Neural cell (in vitro differentiated cells): ENCODE data around the gene FASTKD2. TPM values are rescaled to one million over a fixed set of nuclear protein-coding genes. Genes with fewer than 3 reads are reported as not detected.

Source experiments
- H2AFZ ChIP-seq: fragments of 200-600, 300-800 bp; sonication (generic), shearing (Covaris generic); 2 replicates; pipeline ENCODE4 v1.6.0; 2014; ENCODE audit warnings: low read depth, mild to moderate bottlenecking, antibody characterized with exemption, low read length, moderate library complexity
- H3F3A ChIP-seq: fragments of 200-600 bp; shearing (Covaris generic); 2 replicates; pipeline ENCODE4 v1.6.1; 2016; ENCODE audit warnings: mild to moderate bottlenecking, moderate library complexity, mixed read lengths, antibody characterized with exemption, low read length; ENCODE audit not compliant: insufficient read depth, poor library complexity, severe bottlenecking
- H3K27ac ChIP-seq: fragments of 200-600, 300-800 bp; sonication (generic), shearing (Covaris generic); 2 replicates; pipeline ENCODE4 v1.5.1; 2014; ENCODE audit warnings: mild to moderate bottlenecking, low read length, moderate library complexity
- H3K27me3 ChIP-seq: fragments of 300-800, 200-600 bp; sonication (generic), shearing (Covaris generic); 2 replicates; pipeline ENCODE4 v1.6.0; 2014; ENCODE audit warnings: mild to moderate bottlenecking, low read depth, low read length, moderate library complexity; ENCODE audit not compliant: insufficient read depth
- H3K36me3 ChIP-seq: fragments of 300-800, 200-600 bp; sonication (generic), shearing (Covaris generic); 2 replicates; pipeline ENCODE4 v1.5.1; 2014; ENCODE audit warnings: mild to moderate bottlenecking, antibody characterized with exemption, low read length, moderate library complexity; ENCODE audit not compliant: insufficient read depth
- H3K4me2 ChIP-seq: fragments of 300-800, 200-600 bp; sonication (generic), shearing (Covaris generic); 2 replicates; pipeline ENCODE4 v1.6.0; 2014; ENCODE audit warnings: mild to moderate bottlenecking, low read length
- H3K4me3 ChIP-seq: fragments of 300-800, 200-600 bp; sonication (generic), shearing (Covaris generic); 2 replicates; pipeline ENCODE4 v1.5.1; 2014; ENCODE audit warnings: mild to moderate bottlenecking, low read length, moderate library complexity
- H3K79me2 ChIP-seq: fragments of 200-600 bp; shearing (Covaris generic); replicated peaks from 2 replicates; pipeline ENCODE4 v1.6.0; 2014; ENCODE audit warnings: mild to moderate bottlenecking, low read length, moderate library complexity; ENCODE audit not compliant: insufficient read depth
- H3K9ac ChIP-seq: fragments of 300-800, 200-600 bp; sonication (generic), shearing (Covaris generic); 2 replicates; pipeline ENCODE4 v1.6.1; 2016; ENCODE audit warnings: mild to moderate bottlenecking, low read length, mixed read lengths
- H3K9me2 ChIP-seq: fragments of 200-600 bp; shearing (Covaris generic); 2 replicates; pipeline ENCODE4 v1.6.1; 2016; ENCODE audit warnings: mild to moderate bottlenecking, low read length, mixed read lengths; ENCODE audit not compliant: insufficient read depth
- H3K9me3 ChIP-seq: fragments of 200-600, 300-800 bp; sonication (generic), shearing (Covaris generic); 2 replicates; pipeline ENCODE4 v1.6.1; 2016; ENCODE audit warnings: mild to moderate bottlenecking, mixed run types, low read length, moderate library complexity, mixed read lengths
- H4K20me1 ChIP-seq: fragments of 200-600 bp; shearing (Covaris generic); 2 replicates; pipeline ENCODE4 v1.6.1; 2016; ENCODE audit warnings: mild to moderate bottlenecking, mixed run types; ENCODE audit not compliant: insufficient read depth
- EP300 ChIP-seq: fragments of 450-650 bp; conservative IDR thresholded peaks from 2 replicates; pipeline ENCODE4 v1.6.1; 2014; ENCODE audit warnings: antibody characterized with exemption, mild to moderate bottlenecking, moderate library complexity; ENCODE audit not compliant: poor library complexity, severe bottlenecking
- EZH2 ChIP-seq: fragments of 200-600, 300-800 bp; shearing (Covaris generic), sonication (generic); IDR thresholded peaks from 2 replicates; pipeline ENCODE4 v1.6.1; 2014; ENCODE audit warnings: antibody characterized with exemption, low read length, borderline replicate concordance, mild to moderate bottlenecking; ENCODE audit not compliant: insufficient read depth, poor library complexity, severe bottlenecking
- POLR2AphosphoS5 ChIP-seq: IDR thresholded peaks from 2 replicates; pipeline ENCODE4 v1.6.1; 2012
- RAD21 ChIP-seq: fragments of 450-650 bp; conservative IDR thresholded peaks from 2 replicates; pipeline ENCODE4 v1.6.1; 2014; ENCODE audit warnings: antibody characterized with exemption, mild to moderate bottlenecking, moderate library complexity
- SMC3 ChIP-seq: fragments of 450-650 bp; conservative IDR thresholded peaks from 2 replicates; pipeline ENCODE4 v1.6.1; 2014; ENCODE audit warnings: antibody characterized with exemption, mild to moderate bottlenecking, moderate library complexity; ENCODE audit not compliant: poor library complexity
- TAF1 ChIP-seq: IDR thresholded peaks from 2 replicates; pipeline ENCODE4 v1.6.1; 2012; ENCODE audit warnings: low read depth
- polyA plus RNA-seq: library from polyadenylated mRNA; depleted of rRNA; stranded (reverse); fragments of >200 nt; gene quantifications from 2 replicates; pipeline ENCODE4 v1.2.3, GENCODE V29; 2014
- TF ChIP-seq, protein P1 (sequence below): fragments of 450-650 bp; IDR thresholded peaks from 2 replicates; pipeline ENCODE4 v1.5.1; 2014; ENCODE audit warnings: antibody characterized with exemption, mild to moderate bottlenecking, moderate library complexity; ENCODE audit not compliant: poor library complexity, severe bottlenecking
- TF ChIP-seq, protein P2 (sequence below): IDR thresholded peaks from 2 replicates; pipeline ENCODE4 v1.6.1; 2012; ENCODE audit warnings: borderline replicate concordance

FASTKD2 gene
- polyA plus RNA-seq, 1 donor from 2014 or later = 56.1 TPM

DNA sequence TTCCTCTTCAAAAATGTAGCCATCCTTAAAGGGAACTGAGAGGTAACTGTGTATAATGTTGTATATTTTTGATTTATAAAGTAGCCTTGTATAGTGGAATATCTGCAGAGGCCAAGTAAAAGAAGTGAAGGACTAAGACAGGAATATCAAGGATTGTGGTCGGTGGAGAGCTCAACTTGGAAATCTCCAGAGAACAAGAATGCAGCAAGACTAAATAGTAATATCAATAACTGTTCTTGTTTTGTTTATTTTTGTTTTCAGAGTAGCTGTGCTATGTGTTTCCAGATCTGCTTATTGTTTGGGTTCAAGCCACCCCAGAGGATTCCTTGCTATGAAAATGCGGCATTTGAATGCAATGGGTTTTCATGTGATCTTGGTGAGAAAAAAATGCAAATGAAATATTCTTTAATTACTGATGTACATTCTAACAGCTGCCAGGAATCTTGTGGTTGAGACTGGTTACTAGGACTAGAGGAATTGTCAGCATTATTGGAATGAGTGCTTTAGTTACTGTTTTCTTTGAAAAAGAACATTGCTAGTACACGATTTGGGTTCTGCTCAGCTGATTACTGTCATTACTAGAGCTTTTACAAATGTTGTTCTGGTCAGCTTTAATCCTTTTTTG is 25.0 kb downstream of the FASTKD2 start:
- Histone ChIP-seq H3K4me3 (no peak overlapping the region), H3K4me2 (no peak overlapping the region)
- TF ChIP-seq EP300 (no peak), TAF1 (no peak), RAD21 (no peak), SMC3 (no peak), POLR2AphosphoS5 (no peak)
- TF ChIP-seq, protein P1, sequence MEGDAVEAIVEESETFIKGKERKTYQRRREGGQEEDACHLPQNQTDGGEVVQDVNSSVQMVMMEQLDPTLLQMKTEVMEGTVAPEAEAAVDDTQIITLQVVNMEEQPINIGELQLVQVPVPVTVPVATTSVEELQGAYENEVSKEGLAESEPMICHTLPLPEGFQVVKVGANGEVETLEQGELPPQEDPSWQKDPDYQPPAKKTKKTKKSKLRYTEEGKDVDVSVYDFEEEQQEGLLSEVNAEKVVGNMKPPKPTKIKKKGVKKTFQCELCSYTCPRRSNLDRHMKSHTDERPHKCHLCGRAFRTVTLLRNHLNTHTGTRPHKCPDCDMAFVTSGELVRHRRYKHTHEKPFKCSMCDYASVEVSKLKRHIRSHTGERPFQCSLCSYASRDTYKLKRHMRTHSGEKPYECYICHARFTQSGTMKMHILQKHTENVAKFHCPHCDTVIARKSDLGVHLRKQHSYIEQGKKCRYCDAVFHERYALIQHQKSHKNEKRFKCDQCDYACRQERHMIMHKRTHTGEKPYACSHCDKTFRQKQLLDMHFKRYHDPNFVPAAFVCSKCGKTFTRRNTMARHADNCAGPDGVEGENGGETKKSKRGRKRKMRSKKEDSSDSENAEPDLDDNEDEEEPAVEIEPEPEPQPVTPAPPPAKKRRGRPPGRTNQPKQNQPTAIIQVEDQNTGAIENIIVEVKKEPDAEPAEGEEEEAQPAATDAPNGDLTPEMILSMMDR = no peak
- TF ChIP-seq, protein P2, sequence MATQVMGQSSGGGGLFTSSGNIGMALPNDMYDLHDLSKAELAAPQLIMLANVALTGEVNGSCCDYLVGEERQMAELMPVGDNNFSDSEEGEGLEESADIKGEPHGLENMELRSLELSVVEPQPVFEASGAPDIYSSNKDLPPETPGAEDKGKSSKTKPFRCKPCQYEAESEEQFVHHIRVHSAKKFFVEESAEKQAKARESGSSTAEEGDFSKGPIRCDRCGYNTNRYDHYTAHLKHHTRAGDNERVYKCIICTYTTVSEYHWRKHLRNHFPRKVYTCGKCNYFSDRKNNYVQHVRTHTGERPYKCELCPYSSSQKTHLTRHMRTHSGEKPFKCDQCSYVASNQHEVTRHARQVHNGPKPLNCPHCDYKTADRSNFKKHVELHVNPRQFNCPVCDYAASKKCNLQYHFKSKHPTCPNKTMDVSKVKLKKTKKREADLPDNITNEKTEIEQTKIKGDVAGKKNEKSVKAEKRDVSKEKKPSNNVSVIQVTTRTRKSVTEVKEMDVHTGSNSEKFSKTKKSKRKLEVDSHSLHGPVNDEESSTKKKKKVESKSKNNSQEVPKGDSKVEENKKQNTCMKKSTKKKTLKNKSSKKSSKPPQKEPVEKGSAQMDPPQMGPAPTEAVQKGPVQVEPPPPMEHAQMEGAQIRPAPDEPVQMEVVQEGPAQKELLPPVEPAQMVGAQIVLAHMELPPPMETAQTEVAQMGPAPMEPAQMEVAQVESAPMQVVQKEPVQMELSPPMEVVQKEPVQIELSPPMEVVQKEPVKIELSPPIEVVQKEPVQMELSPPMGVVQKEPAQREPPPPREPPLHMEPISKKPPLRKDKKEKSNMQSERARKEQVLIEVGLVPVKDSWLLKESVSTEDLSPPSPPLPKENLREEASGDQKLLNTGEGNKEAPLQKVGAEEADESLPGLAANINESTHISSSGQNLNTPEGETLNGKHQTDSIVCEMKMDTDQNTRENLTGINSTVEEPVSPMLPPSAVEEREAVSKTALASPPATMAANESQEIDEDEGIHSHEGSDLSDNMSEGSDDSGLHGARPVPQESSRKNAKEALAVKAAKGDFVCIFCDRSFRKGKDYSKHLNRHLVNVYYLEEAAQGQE = no peak

DNA sequence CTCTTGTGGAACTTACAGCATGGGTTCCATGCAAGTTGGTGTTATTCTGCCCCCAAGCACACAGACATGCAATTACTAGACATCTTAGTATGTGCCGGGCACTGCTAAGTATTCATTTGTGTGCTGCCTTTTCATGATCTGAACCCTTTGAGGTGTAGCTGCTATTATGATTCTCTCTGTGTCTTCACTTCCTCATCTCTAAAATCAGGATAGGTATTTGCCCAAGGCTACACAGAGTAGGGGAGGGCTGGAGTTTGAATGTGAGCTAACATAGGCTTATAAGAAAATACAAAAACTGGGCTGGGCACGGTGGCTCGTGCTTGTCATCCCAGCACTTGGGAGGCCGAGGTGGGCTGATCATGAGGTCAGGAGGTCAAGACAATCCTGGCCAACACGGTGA is 27.2 kb downstream of the FASTKD2 start:
- no peak overlapping the region for H3K9ac ChIP-seq
- no peak overlapping the region for H3K4me3 ChIP-seq
- H3K27ac ChIP-seq = no peak overlapping the region
- H3K4me2 ChIP-seq = no peak overlapping the region
- H3K79me2 ChIP-seq = no peaks in the 10 kb centered on the region
- no peaks in the 10 kb centered on the region for H4K20me1 ChIP-seq
- H3F3A ChIP-seq = no peaks in the 10 kb centered on the region
- TF ChIP-seq, protein P1 = no peak
- TF ChIP-seq EP300 = no peak
- TF ChIP-seq EZH2 = no peak
- no peak overlapping the region for H2AFZ ChIP-seq
- H3K9me3 ChIP-seq = no peaks in the 10 kb centered on the region
- H3K27me3 ChIP-seq = no peaks in the 10 kb centered on the region
- no peaks in the 10 kb centered on the region for H3K36me3 ChIP-seq
- H3K9me2 ChIP-seq = no peaks in the 10 kb centered on the region

More for the DNA sequence above, 25.0 kb downstream of the FASTKD2 start:
- Histone ChIP-seq H3K9ac (no peak overlapping the region), H3F3A (no peaks in the 10 kb centered on the region), H3K9me3 (no peaks in the 10 kb centered on the region), H3K9me2 (no peaks in the 10 kb centered on the region), H3K27me3 (no peaks in the 10 kb centered on the region), H3K36me3 (no peaks in the 10 kb centered on the region), H4K20me1 (no peaks in the 10 kb centered on the region), H3K79me2 (no peaks in the 10 kb centered on the region), H3K27ac (no peak overlapping the region), H2AFZ (no peak overlapping the region)
